H1 (cell line): Measurements from ENCODE around the gene TTLL9. TPM values are rescaled to one million over a fixed set of nuclear protein-coding genes. Genes with fewer than 3 reads are reported as not detected.

ENCODE experiments used
- CTCF ChIA-PET: fragments of 300-600 bp; sonication (Branson Sonifier 250); formaldehyde crosslinking; loops from one replicate; lab custom pipeline; 2021; ENCODE audit not compliant: partially characterized antibody; lab: Charles Lee
- POLR2A ChIA-PET: fragments of 300-600 bp; sonication (Branson Sonifier 250); formaldehyde crosslinking; loops from one replicate; lab custom pipeline; 2021; ENCODE audit warnings: inconsistent platforms; ENCODE audit not compliant: partially characterized antibody; lab: Charles Lee
- DNase-seq, 2 experiments: peaks; one replicate each; pipeline versions ENCODE4 v3.0.0 to v3.0.0-alpha.2; 2010 to 2022; ENCODE audit warnings: low spot score in 2 of 2, low read depth in 1 of 2, mixed read lengths in 1 of 2
- FAIRE-seq: peaks from 2 replicates; lab custom pipeline; 2011; peaks lifted over from hg19 to GRCh38; lab: Jason Lieb, UNC
- H2AFZ ChIP-seq: 2 replicates; pipeline ENCODE4 v1.8.1; 2012; ENCODE audit warnings: low read length, inconsistent platforms
- H2AK5ac ChIP-seq: 2 replicates; pipeline ENCODE4 v1.6.1; 2013; ENCODE audit warnings: low read depth, low read length
- H2BK120ac ChIP-seq: replicated peaks from 2 replicates; pipeline ENCODE3; 2013; ENCODE audit warnings: low read depth, low read length, inconsistent platforms
- H2BK12ac ChIP-seq: 2 replicates; pipeline ENCODE4 v1.6.1; 2013; ENCODE audit warnings: low read depth, low read length
- H2BK15ac ChIP-seq: 2 replicates; pipeline ENCODE4 v1.6.1; 2013; ENCODE audit warnings: low read length
- H2BK20ac ChIP-seq: 2 replicates; pipeline ENCODE4 v1.6.1; 2013; ENCODE audit warnings: low read length
- H2BK5ac ChIP-seq: 2 replicates; pipeline ENCODE4 v1.6.1; 2013; ENCODE audit warnings: low read depth, low read length
- H3K14ac ChIP-seq: 2 replicates; pipeline ENCODE4 v1.6.1; 2013; ENCODE audit warnings: inconsistent platforms; ENCODE audit not compliant: insufficient read length
- H3K18ac ChIP-seq: 2 replicates; pipeline ENCODE4 v1.6.1; 2013; ENCODE audit warnings: low read length; ENCODE audit errors: extremely low read depth
- H3K23ac ChIP-seq: 2 replicates; pipeline ENCODE4 v1.6.1; 2013; ENCODE audit warnings: inconsistent platforms; ENCODE audit not compliant: insufficient read length
- H3K23me2 ChIP-seq: 2 replicates; pipeline ENCODE4 v1.6.1; 2013; ENCODE audit warnings: low read depth, low read length
- H3K27ac ChIP-seq: 2 replicates; pipeline ENCODE4 v1.6.1; 2011; ENCODE audit warnings: low read depth, low read length, inconsistent platforms
- H3K27me3 ChIP-seq, 4 experiments: replicated peaks in 1 of 4; 1 replicate in 1 of 4; 2 replicates in 3 of 4; pipeline versions ENCODE4 v1.6.1 to v1.8.1; 2011 to 2013; ENCODE audit warnings: low read length in 3 of 4, mild to moderate bottlenecking in 3 of 4, inconsistent platforms in 2 of 4, mixed read lengths in 2 of 4, moderate library complexity in 1 of 4; ENCODE audit not compliant: control insufficient read depth in 3 of 4, insufficient read depth in 3 of 4; ENCODE audit errors: extremely low read depth in 1 of 4
- H3K36me3 ChIP-seq, 4 experiments: 2 replicates each; pipeline versions ENCODE4 v1.6.1 to v1.8.1; 2011 to 2013; ENCODE audit warnings: mild to moderate bottlenecking in 4 of 4, low read length in 3 of 4, moderate library complexity in 2 of 4, control low read depth in 1 of 4, inconsistent platforms in 1 of 4; ENCODE audit not compliant: insufficient read depth in 4 of 4, control insufficient read depth in 2 of 4
- H3K4ac ChIP-seq: replicated peaks from 2 replicates; pipeline ENCODE3; 2013; ENCODE audit warnings: low read length, low read depth, mixed read lengths, inconsistent platforms; ENCODE audit not compliant: insufficient read length
- H3K4me1 ChIP-seq, 4 experiments: replicated peaks in 1 of 4; 1 replicate in 1 of 4; 2 replicates in 3 of 4; pipeline versions ENCODE4 v1.6.1 to v1.8.1; 2011 to 2013; ENCODE audit warnings: low read length in 3 of 4, inconsistent platforms in 2 of 4, mixed read lengths in 1 of 4; ENCODE audit not compliant: insufficient read depth in 4 of 4, control insufficient read depth in 3 of 4
- H3K4me2 ChIP-seq, 2 experiments: 2 replicates each; pipeline versions ENCODE4 v1.6.1 to v1.8.1; 2011 to 2013; ENCODE audit warnings: low read depth in 2 of 2, low read length in 2 of 2, control low read depth in 1 of 2, inconsistent platforms in 1 of 2, mild to moderate bottlenecking in 1 of 2; ENCODE audit not compliant: insufficient read depth in 1 of 2
- H3K4me3 ChIP-seq, 4 experiments: fragments of 200-600, 300-600 bp in 1 of 4; sonication (generic), shearing (Covaris generic), sonication (Bioruptor Twin) in 1 of 4; 2 replicates each; pipeline versions ENCODE4 v1.5.1 to v1.8.1; 2011 to 2016; ENCODE audit warnings: low read length in 4 of 4, low read depth in 3 of 4, control low read depth in 2 of 4, inconsistent platforms in 2 of 4, mild to moderate bottlenecking in 2 of 4, mixed read lengths in 1 of 4, moderate library complexity in 1 of 4; ENCODE audit not compliant: insufficient read depth in 2 of 4; ENCODE audit errors: extremely low read depth in 1 of 4
- H3K56ac ChIP-seq: replicated peaks from 2 replicates; pipeline ENCODE3; 2013; ENCODE audit warnings: low read depth, mild to moderate bottlenecking, mixed read lengths, low read length, inconsistent platforms; ENCODE audit not compliant: insufficient read length
- H3K79me1 ChIP-seq: 2 replicates; pipeline ENCODE4 v1.6.1; 2013; ENCODE audit warnings: low read depth, low read length, control low read depth
- H3K79me2 ChIP-seq, 2 experiments: 2 replicates each; pipeline versions ENCODE4 v1.6.1 to v1.8.1; 2012 to 2013; ENCODE audit warnings: low read length in 2 of 2, mild to moderate bottlenecking in 2 of 2, inconsistent platforms in 1 of 2; ENCODE audit not compliant: insufficient read depth in 2 of 2, control insufficient read depth in 1 of 2
- H3K9ac ChIP-seq, 4 experiments: replicated peaks in 1 of 4; 1 replicate in 1 of 4; 2 replicates in 3 of 4; pipeline versions ENCODE4 v1.6.1 to v1.8.1; 2011 to 2013; ENCODE audit warnings: low read depth in 3 of 4, low read length in 3 of 4, control low read depth in 2 of 4, mild to moderate bottlenecking in 2 of 4, moderate library complexity in 2 of 4, inconsistent platforms in 1 of 4; ENCODE audit errors: extremely low read depth in 1 of 4
- H3K9me3 ChIP-seq, 2 experiments: 2 replicates each; pipeline versions ENCODE4 v1.6.1 to v1.8.1; 2012 to 2013; ENCODE audit warnings: mild to moderate bottlenecking in 2 of 2, moderate library complexity in 2 of 2, control low read depth in 1 of 2, inconsistent platforms in 1 of 2, low read depth in 1 of 2, low read length in 1 of 2, mixed read lengths in 1 of 2; ENCODE audit not compliant: insufficient read depth in 2 of 2
- H4K20me1 ChIP-seq, 2 experiments: replicated peaks in 1 of 2; 2 replicates each; pipeline versions ENCODE3 to v1.8.1; 2011 to 2013; ENCODE audit warnings: inconsistent platforms in 2 of 2, low read length in 2 of 2, mild to moderate bottlenecking in 1 of 2; ENCODE audit not compliant: insufficient read depth in 2 of 2, control insufficient read depth in 1 of 2
- H4K5ac ChIP-seq: 2 replicates; pipeline ENCODE4 v1.6.1; 2013; ENCODE audit warnings: low read length, low read depth, mixed read lengths, inconsistent platforms; ENCODE audit not compliant: insufficient read length
- H4K8ac ChIP-seq: 2 replicates; pipeline ENCODE4 v1.8.0; 2013; ENCODE audit warnings: mild to moderate bottlenecking, moderate library complexity, low read length, inconsistent platforms; ENCODE audit not compliant: insufficient read depth; ENCODE audit errors: extremely low read depth
- H4K91ac ChIP-seq: replicated peaks from 2 replicates; pipeline ENCODE3; 2013; ENCODE audit warnings: low read length, mixed read lengths, inconsistent platforms; ENCODE audit not compliant: insufficient read length
- ATF2 ChIP-seq: IDR thresholded peaks from 2 replicates; pipeline ENCODE4 v1.6.1; 2012; ENCODE audit warnings: low read length, inconsistent platforms
- JUND ChIP-seq: IDR thresholded peaks from 2 replicates; pipeline ENCODE4 v1.6.1; 2011; ENCODE audit warnings: mild to moderate bottlenecking, improper control_type of control experiment, low read length
- KDM1A ChIP-seq: fragments of 200-600, 300-600 bp; sonication (generic); IDR thresholded peaks from 2 replicates; pipeline ENCODE4 v1.7.1; 2016; ENCODE audit warnings: mild to moderate bottlenecking, low read length, borderline replicate concordance
- POU5F1 ChIP-seq: IDR thresholded peaks from 2 replicates; pipeline ENCODE4 v1.6.1; 2011; ENCODE audit warnings: low read depth, mild to moderate bottlenecking, low read length, moderate library complexity
- RNF2 ChIP-seq: fragments of 200-900, 300-1000 bp; sonication (generic); IDR thresholded peaks from 2 replicates; pipeline ENCODE4 v1.7.1; 2016; ENCODE audit warnings: borderline replicate concordance, low read depth, mild to moderate bottlenecking, antibody characterized with exemption, low read length; ENCODE audit not compliant: poor library complexity, severe bottlenecking; ENCODE audit errors: missing control alignments
- SP4 ChIP-seq: IDR thresholded peaks from 2 replicates; pipeline ENCODE4 v1.6.1; 2012; ENCODE audit warnings: low read length, inconsistent platforms
- WGBS, 2 experiments: shearing (Covaris generic) in 1 of 2; methylation state at CpG; one replicate each; pipeline versions ENCODE4 v1.1.6 to v1.1.7; 2013 to 2015; ENCODE audit warnings: low lambda C conversion rate in 2 of 2, mixed read lengths in 2 of 2, inconsistent platforms in 1 of 2, low coverage in 1 of 2, missing lambda C conversion rate in 1 of 2; ENCODE audit not compliant: insufficient replicate concordance in 2 of 2, insufficient coverage in 1 of 2, insufficient read length in 1 of 2; ENCODE audit errors: extremely low coverage in 1 of 2, missing lambda C conversion rate in 1 of 2; 5-methylcytosine and 5-hydroxymethylcytosine counted together
- polyA plus RNA-seq, 7 experiments: library from polyadenylated mRNA; depleted of rRNA in 3 of 7; stranded (reverse) in 5 of 7; unstranded in 2 of 7; fragments of >200 nt in 5 of 7; fragments of 200-250 nt in 2 of 7; gene quantifications; 1 replicate in 5 of 7; 2 replicates in 1 of 7; 4 replicates in 1 of 7; pipeline versions ENCODE4 v1.2.1 to v1.2.3, GENCODE V29; 2011 to 2013; ENCODE audit warnings: missing spikeins in 2 of 7, mixed read lengths in 2 of 7
- total RNA-seq: library from RNA; stranded (reverse); fragmentation: NEBNext Ultra II Directional; extraction: Animal tissue kit (Norgen Biotek cat#: 25700); gene quantifications from 2 replicates; pipeline ENCODE4 v1.2.1, GENCODE V29; 2021

TTLL9 gene
- total and polyA plus RNA-seq, 2 of the 8 experiments (the other 6 are each of a cell fraction or from before 2014, with no cell fraction given), result 0.06 TPM; not detected in 1

- no peak for FAIRE-seq
- CTCF ChIA-PET, result interaction anchor here (0.9 to 2.1 kb wide), 5 partner anchors 13 to 120 kb away, joined by 3 to 10 read pairs (median 5); partner anchors contain the start of genes FOXS1 and PDRG1
- 82% methylated on average over 6 of the region's 6 CpGs; no CpG with 5 or more reads in 1 of the 2 experiments for WGBS, 2 experiments
These were observed 39.2 kb upstream of the TTLL9 start for GRCh38 chr20:31831211-31831610.

More at GRCh38 chr20:31831211-31831610, 39.2 kb upstream of the TTLL9 start:
- Histone ChIP-seq H3K9me3 (no peaks in the 10 kb centered on the region), H3K4me2 (no peak overlapping the region), H4K5ac (no peak overlapping the region), H3K27ac (no peak overlapping the region), H3K56ac (no peak overlapping the region), H3K23ac (no peak overlapping the region), H3K14ac (no peak overlapping the region), H2BK20ac (no peak overlapping the region), H2BK15ac (no peak overlapping the region), H3K79me2 (no peaks in the 10 kb centered on the region), H4K8ac (no peak overlapping the region), H3K9ac (no peak overlapping the region), H2AK5ac (no peak overlapping the region), H3K4ac (no peak overlapping the region), H3K23me2 (no peaks in the 10 kb centered on the region), H2AFZ (no peak overlapping the region), H3K18ac (no peak overlapping the region), H2BK5ac (no peak overlapping the region), H2BK12ac (no peak overlapping the region), H4K91ac (no peak overlapping the region), H4K20me1 (no peaks in the 10 kb centered on the region), H3K4me1 (peaks cover 0 to 9% (median 8%) of the 10 kb centered on the region in 4 experiments; a peak in 5 of 7 replicates), H2BK120ac (no peak overlapping the region), H3K36me3 (no peaks in the 10 kb centered on the region; a peak in 1 of 8 replicates), H3K4me3 (no peak overlapping the region), H3K27me3 (no peaks in the 10 kb centered on the region), H3K79me1 (no peaks in the 10 kb centered on the region)
- POLR2A ChIA-PET, result interaction anchor here (1.6 kb wide), 1 partner anchor 15 kb away, joined by 5 read pairs; no protein-coding TSS in a partner anchor
- no peak for DNase-seq
- TF ChIP-seq ATF2 (no peak), JUND (no peak), POU5F1 (no peak), KDM1A (peak; percentile 95; the same call in 1 of the 2 replicates), SP4 (no peak), RNF2 (no peak)
